Activated CD4-positive, alpha-beta T cell treated with anti-CD3 and anti-CD28 coated beads, Interleukin-2, amount 10 ng/mL, durations not matched to agents 7 days and 5 days (primary cell): ENCODE measurements around the gene SIRT4. TPM values are rescaled to one million over a fixed set of nuclear protein-coding genes. Genes with fewer than 3 reads are reported as not detected.

Experiments used
- total RNA-seq, 2 experiments: library from RNA; stranded (reverse); gene quantifications; one replicate each; pipeline ENCODE4 v1.2.3, GENCODE V29; 2021

SIRT4 gene
- total RNA-seq, 2 experiments from 2014 or later: 0.94 to 1.8 TPM

Other genes with a start within 250 kb of the SIRT4 start
- gene RAB35, start 185.6 kb upstream of the SIRT4 start, total RNA-seq: 10 to 100 TPM; 76.5 TPM
- 10 to 100 TPM; 90.2 to 95.5 TPM for gene GCN1, start 107.6 kb upstream of the SIRT4 start, total RNA-seq
- 1,000 to 10,000 TPM; 1,972 to 2,164 TPM for gene RPLP0, start 101.2 kb upstream of the SIRT4 start, total RNA-seq
- 100 to 1,000 TPM; 201 to 236 TPM for gene PXN, start 36.6 kb upstream of the SIRT4 start, total RNA-seq
- 1,000 to 10,000 TPM; 1,162 to 3,350 TPM for gene RNU4-2, start 10.4 kb upstream of the SIRT4 start, total RNA-seq
- gene RNU4-1, start 9.1 kb upstream of the SIRT4 start, total RNA-seq: 1,000 to 10,000 TPM in 1 of 2 experiments, 100 to 1,000 TPM in 1; 672 to 1,846 TPM
- not detected for gene PLA2G1B, start 25.5 kb downstream of the SIRT4 start, total RNA-seq
- gene MSI1, start 66.8 kb downstream of the SIRT4 start, total RNA-seq: not detected
- 100 to 1,000 TPM; 323 to 355 TPM for gene COX6A1, start 135.8 kb downstream of the SIRT4 start, total RNA-seq
- 10 to 100 TPM; 26.7 to 31.6 TPM for gene TRIAP1, start 144.1 kb downstream of the SIRT4 start, total RNA-seq
- gene GATC, start 144.1 kb downstream of the SIRT4 start, total RNA-seq: 10 to 100 TPM; 27.3 to 32.3 TPM
- gene SRSF9, start 167.4 kb downstream of the SIRT4 start, total RNA-seq: 100 to 1,000 TPM; 145 to 159 TPM
- gene DYNLL1, start 193.8 kb downstream of the SIRT4 start, total RNA-seq: 100 to 1,000 TPM; 257 to 297 TPM
- gene COQ5, start 226.8 kb downstream of the SIRT4 start, total RNA-seq: 10 to 100 TPM; 25.5 to 27.9 TPM
- gene RNF10, start 232.0 kb downstream of the SIRT4 start, total RNA-seq: 100 to 1,000 TPM; 191 to 219 TPM